Astrocyte (in vitro differentiated cells and primary cell): ENCODE data around the gene KCNJ1.

ENCODE experiments used
- EZH2 ChIP-seq: IDR thresholded peaks from 2 replicates; pipeline ENCODE4 v1.6.1; 2012; ENCODE audit warnings: mild to moderate bottlenecking, low read length, inconsistent platforms; ENCODE audit not compliant: insufficient read depth
- TF ChIP-seq, protein P1 (sequence below): IDR thresholded peaks from 2 replicates; pipeline ENCODE4 v1.5.1; 2011; ENCODE audit warnings: low read depth, mild to moderate bottlenecking, inconsistent platforms, low read length, moderate library complexity; ENCODE audit not compliant: insufficient read depth

GRCh38 chr11:128910576-128910975, 43.5 kb upstream of the KCNJ1 start:
- TF ChIP-seq, protein P1, sequence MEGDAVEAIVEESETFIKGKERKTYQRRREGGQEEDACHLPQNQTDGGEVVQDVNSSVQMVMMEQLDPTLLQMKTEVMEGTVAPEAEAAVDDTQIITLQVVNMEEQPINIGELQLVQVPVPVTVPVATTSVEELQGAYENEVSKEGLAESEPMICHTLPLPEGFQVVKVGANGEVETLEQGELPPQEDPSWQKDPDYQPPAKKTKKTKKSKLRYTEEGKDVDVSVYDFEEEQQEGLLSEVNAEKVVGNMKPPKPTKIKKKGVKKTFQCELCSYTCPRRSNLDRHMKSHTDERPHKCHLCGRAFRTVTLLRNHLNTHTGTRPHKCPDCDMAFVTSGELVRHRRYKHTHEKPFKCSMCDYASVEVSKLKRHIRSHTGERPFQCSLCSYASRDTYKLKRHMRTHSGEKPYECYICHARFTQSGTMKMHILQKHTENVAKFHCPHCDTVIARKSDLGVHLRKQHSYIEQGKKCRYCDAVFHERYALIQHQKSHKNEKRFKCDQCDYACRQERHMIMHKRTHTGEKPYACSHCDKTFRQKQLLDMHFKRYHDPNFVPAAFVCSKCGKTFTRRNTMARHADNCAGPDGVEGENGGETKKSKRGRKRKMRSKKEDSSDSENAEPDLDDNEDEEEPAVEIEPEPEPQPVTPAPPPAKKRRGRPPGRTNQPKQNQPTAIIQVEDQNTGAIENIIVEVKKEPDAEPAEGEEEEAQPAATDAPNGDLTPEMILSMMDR, result no peak
- no peak for TF ChIP-seq EZH2
